HCEC 1CT (cell line): Measurements from ENCODE around the gene PTBP1.

Source experiments
- DNase-seq: peaks from one replicate; pipeline ENCODE4 v3.0.0-alpha.2; 2017

Gene PTBP1

GRCh38 chr19:772730-773436 is 24.4 kb upstream of the PTBP1 start:
- DNase-seq, result no peak

- DNase-seq, result no peak
Observed at GRCh38 chr19:776549-776948, 20.7 kb upstream of the PTBP1 start.

GRCh38 chr19:778910-779653 is 18.2 kb upstream of the PTBP1 start:
- peak; percentile 95 for DNase-seq

GRCh38 chr19:780935-781334 is 16.3 kb upstream of the PTBP1 start:
- no peak for DNase-seq

- DNase-seq, result no peak
Observed at GRCh38 chr19:781800-782184, 15.5 kb upstream of the PTBP1 start.

GRCh38 chr19:782185-782877 is 14.9 kb upstream of the PTBP1 start:
- peak; percentile 61 for DNase-seq

GRCh38 chr19:782878-783668 is 14.2 kb upstream of the PTBP1 start:
- DNase-seq, result no peak

GRCh38 chr19:784541-784940 is 12.7 kb upstream of the PTBP1 start:
- no peak for DNase-seq

GRCh38 chr19:787536-787935 is 9.7 kb upstream of the PTBP1 start:
- no peak for DNase-seq

GRCh38 chr19:788686-788982 is 8.6 kb upstream of the PTBP1 start:
- DNase-seq, result no peak

GRCh38 chr19:788983-789700 is 8.1 kb upstream of the PTBP1 start:
- no peak for DNase-seq

GRCh38 chr19:789701-790060 is 7.6 kb upstream of the PTBP1 start:
- no peak for DNase-seq

- DNase-seq, result no peak
Observed at GRCh38 chr19:791007-791566, 6.2 kb upstream of the PTBP1 start.

- no peak for DNase-seq
Observed at GRCh38 chr19:791567-792305, 5.5 kb upstream of the PTBP1 start.

- no peak for DNase-seq
Observed at GRCh38 chr19:792306-792885, 4.9 kb upstream of the PTBP1 start.

GRCh38 chr19:793806-794205 is 3.4 kb upstream of the PTBP1 start:
- DNase-seq, result no peak

GRCh38 chr19:795073-795611 is 2.1 kb upstream of the PTBP1 start:
- no peak for DNase-seq

- no peak for DNase-seq
Observed at GRCh38 chr19:795691-796581, 1.3 kb upstream of the PTBP1 start.

- DNase-seq, result peak; percentile 89
Observed at GRCh38 chr19:797528-798414, 519 bp downstream of the PTBP1 start.
